Glomerular visceral epithelial cell (primary cell): Measurements from ENCODE around the gene GSDME.
"Not testable (repeated sequence)": the region's sequence is repeated elsewhere in the genome, so short reads cannot be mapped to it uniquely, and the experiment has no call there.

Experiments used
- DNase-seq: peaks from one replicate; pipeline ENCODE4 v3.0.0-alpha.2; 2016; ENCODE audit errors: extremely low spot score

GSDME gene

DNA sequence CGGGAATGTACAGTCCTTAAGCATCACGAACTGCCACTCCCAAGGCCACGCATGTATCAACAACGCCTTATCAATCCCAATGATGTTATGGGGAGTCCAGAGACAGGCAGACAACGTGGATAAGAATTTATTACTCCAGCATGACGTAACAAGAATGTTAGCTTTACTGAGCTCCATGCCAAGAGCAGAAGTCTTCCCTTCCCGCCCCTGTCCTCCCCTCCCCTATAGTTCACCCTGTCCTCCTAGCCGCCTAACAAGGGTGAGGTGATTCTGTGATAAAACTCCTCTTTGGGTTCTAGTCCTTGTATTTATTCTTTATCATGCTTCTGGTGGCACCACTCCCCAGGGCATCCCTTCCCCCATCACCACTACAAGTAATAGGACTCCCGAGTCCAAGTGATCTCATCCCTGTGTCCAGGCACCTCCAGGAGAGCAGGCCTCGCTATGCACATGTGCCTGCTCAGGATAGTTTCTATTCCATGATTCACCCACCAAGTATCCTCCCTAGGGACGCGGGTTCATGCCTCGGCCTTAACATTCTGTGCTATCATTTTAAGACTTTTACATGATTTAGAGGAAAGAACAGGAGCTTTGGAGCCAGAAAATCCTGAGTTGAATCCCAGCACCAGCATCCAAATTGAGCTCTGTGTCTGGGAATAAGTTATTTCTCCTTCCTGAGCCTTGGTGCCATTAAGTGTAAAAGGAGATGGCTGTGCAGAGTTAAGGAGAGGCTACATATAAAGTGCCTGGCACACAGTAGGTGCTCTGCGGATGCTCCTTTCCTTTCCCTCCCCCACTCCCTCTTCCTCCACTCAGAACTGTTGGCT, 15.4 kb downstream of the GSDME start:
- peak; percentile 84 for DNase-seq

DNA sequence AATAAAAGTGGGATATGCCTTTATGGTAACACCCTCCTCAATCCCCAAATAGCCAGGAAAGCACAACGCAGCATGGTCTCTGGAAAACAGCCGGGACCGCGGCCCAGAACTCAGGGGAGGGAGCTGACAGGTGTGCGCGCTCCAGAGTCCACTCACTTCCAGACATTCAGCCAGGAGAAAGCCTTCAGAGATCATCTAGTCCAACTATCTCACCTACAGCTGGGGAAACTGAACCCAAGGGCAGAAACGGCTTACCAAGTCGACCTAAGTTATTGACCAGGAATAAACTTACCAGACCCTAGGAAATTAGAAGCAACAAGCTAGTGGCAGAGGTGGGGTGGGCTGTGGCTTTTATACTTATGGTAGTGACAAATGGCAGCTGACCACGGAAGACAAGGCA, 16.4 kb downstream of the GSDME start:
- no peak for DNase-seq

DNA sequence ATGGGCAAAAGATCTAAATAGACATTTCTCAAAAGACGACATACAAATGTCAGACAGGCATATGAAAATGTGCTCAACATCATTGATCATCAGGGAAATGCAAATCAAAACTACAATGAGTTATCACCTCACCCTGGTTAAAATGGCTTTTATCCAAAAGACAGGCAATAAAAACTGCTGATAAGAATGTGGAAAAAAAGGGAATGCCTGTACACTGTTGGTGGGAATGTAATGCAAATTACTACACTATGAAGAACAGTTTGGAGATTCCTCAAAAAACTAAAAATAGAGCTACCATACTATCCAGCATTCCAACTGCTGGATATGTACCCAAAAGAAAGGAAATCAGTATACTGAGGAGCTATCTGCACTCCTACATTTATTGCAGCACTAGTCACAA, 18.0 kb downstream of the GSDME start:
- no peak for DNase-seq

DNA sequence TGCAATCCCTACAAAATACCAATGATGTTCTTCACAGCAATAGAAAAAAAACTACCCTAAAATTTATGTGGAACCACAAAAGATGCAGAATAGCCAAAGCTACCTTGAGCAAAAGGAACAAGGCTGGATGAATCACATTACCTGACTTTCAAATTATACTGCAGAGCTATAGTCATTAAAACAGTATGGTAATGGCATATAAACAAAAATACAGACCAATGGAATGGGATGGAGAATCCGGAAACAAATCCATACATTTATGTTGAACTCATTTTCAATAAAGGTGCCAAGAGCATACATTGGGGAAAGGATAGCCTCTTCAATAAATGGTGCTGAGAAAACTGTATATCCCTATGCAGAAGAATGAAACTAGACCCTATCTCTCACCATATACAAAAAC, 18.7 kb downstream of the GSDME start:
- DNase-seq, result no peak

DNA sequence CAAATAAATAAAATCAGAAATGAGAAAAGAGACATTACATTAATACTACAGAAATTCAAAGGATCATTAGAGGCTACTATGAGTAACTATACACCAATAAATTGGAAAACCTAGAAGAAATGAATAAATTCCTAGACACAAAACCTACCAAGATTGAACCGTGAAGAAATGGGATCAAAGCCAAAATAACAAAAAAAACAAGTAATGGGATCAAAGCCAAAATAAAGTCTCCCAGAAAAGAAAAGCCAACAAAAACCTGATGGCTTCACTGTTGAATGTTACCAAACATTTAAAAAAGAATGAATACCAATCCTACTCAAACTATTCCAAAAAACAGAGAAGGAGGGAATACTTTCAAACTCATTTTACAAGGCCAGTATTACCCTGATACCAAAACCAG, 20.0 kb downstream of the GSDME start:
- DNase-seq, result no peak

DNA sequence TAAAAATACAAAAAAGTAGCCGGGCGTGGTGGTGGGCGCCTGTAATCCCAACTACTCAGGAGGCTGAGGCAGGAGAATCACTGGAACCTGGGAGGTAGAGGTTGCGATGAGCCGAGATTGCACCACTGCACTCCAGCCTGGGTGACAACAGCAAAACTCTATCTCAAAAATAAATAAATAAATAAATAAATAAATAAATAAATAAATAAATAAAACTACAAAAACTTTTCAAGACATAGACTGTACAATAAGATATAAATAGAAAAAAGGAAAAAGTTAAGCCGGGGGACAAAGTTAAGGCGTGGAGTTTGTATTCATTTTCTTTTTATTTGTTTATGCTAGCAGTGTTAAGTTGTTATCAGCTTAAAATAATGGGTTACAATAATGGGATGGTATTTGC, 21.7 kb downstream of the GSDME start:
- not testable (repeated sequence) for DNase-seq

DNA sequence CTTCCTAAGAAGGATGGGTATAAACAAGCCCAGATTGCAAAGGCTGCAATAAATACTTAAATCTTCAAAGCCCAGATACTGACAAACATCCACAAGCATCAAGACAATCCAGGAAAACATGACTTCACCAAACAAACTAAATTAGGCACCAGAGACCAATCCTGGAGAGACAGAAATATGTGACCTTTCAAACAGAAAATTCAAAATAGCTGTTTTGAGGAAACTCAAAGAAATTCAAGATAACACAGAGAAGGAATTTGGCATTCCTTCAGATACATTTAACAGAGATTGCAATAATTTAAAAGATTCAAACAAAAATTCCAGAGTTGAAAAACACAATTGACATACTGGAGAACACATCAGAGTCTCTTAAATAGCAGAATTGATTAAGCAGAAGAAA, 23.0 kb downstream of the GSDME start:
- no peak for DNase-seq

DNA sequence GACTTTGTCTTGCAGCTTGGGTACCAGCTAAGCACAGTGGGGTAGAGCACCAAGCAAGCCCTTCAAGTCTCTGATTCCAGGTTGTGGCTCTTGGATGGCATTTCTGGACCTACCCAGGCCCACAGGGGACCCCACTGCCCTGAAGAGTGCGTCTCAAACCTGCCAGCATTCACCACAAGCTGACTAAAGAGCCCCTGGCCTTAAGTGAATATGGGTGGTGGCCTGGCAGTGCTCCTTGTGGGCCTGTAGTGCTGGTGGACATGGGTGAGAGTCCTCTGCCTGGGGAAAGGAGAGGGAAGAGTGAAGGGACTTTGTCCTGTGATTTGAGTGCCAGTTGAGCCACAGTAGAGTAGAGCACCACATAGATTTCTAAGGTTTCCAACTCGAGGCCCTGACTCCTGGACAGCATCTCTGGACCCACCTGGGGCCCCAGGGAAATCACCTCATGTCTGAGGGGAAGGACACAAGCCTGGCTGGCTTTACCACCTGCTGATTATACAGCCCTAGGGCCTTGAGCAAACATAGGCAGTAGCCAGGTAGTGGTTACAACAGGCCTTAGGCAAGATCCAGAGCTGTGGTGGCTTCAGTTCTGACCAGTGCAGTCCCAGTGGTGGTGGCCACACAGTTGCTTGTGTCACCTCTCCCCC, 23.7 kb downstream of the GSDME start:
- DNase-seq, result no peak

DNA sequence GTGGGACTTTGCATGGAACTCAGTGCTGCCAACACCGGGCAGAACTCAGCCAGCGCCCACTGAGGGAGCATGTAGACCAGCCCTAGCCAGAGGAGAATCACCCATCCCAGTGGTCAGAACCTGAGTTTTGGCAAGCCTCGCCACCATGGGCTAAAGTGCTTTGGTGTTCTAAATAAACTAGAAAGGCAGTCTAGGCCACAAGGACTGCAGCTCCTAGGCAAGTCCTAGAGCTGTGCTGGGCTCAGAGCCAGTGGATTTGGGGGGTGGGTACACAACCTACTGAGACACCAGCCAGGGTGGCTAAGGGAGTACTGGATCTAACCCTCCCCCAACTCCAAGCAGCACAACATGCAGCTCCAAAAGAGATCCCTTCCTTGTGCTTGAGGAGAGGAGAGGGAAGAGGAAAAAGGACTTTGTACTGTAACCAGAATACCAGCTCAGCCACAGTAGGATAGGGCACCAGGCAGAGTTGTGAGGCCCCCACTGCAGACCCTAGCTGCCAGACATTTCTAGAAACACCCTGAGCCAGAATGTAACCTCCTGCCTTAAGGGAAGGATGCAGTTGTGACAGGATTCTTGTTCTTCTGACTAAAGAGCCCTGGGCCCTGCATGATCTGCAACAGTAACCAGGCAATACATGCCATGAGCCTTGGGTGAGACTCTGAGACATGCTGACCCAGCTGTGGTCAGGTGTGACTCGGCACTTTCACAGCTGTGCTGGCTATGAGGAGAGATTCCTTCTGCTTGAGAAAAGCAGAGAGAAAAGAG, 24.4 kb downstream of the GSDME start:
- DNase-seq, result peak; percentile 70

DNA sequence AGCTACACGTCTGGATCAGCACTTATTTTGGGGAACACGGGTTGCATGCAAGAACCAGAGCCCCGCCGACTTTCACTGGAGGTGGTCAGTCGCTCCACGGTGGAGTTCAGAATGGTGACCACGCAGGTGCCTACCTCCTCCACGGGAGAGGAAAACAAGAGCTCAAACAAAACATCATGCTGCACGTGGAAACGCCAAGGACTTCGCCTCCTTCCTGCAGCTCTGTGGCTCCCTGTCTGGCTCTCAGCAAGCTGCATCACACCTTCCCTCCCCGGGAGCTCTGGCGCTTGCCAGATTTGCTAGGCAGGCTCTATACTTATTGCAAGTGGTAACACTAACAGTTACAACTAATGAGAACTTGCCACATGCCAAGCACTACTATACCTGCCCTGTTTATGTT, 26.0 kb downstream of the GSDME start:
- DNase-seq, result no peak

DNA sequence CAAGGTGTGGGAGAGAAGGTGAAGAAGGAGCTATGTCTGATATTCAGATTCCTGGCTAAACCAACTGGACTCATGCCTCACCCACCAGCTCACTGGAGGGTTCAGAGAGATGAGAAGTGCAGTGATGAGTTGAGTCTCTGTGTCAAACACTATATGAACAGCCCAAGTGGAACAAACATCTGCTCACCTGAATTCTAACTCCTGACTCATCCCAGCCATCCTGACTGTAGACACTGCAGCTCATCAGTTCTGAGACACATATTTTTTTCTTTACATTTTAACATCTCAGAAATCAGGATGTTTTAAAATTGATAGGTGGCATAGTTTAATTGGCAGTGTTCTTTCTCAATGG, 27.3 kb downstream of the GSDME start:
- DNase-seq, result no peak

DNA sequence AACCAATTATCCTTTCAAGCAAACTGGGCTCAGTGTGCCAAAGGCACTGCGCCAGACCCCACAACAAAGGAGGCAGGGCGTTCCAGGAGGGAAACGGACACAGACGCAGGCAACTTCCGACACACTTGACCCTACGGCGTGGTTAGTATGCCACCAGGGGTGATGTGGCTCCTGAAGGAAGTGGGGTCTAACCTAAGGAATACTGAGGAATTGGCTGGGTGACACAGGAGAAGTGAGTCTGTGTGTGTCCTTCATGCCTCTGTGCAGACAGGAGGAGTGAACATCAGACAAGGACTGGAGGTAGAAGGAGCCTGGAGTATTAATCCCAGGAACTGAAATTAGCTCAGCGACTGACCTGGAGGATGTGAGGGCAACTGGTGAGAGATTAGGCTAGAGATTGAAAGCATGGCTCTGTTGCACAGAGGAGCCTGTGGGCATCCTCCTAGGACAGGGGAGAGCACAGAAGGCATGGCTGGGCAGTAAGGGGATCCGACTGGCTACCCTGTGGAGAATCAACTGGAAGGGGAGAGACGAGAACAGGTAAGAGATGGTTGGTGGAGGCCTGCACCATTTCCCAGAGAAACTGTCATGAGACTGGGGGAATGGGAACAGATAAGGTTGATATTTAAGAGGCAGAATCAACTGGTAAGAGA, 27.8 kb downstream of the GSDME start:
- DNase-seq, result no peak

DNA sequence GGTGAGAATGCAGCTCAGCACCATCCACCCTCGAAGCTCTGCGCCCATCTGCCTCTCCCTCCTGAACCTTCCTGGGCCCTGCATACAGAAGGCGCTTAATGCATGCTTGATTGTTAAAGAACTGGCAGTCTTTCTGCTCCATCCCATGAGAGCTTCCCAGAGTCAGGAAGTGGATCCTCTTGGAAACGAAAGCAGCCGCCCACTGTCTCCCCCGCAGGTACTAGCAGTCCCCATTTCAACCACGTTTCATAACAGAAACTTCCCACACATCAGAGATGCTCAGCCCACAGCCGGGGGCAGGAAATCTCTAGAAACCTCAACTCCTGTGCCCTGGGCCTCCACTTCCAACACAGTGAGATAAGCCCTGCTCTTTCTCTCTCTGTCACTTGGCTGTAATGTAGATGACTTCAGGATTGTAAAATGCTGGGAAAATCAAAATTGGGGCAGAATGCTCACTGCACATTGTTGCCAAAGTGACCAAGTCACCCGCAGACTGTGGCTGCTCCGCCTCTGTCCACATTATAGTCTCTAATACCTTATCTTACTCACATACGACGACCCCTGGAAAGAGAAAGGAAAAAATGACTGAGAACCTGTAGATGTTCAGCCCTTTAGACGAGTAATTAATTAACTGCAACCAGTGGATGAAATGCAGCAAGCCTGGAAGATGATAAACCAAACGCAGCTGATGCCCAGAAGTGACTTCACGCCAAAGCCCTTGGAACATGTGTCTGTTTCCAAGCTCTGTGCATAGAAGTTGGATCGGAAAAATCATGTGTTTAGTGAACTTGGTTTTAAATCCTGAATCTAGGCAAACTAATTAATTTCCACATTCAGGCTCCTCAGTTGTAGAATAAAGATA, 28.5 kb downstream of the GSDME start:
- peak; percentile 20 for DNase-seq

DNA sequence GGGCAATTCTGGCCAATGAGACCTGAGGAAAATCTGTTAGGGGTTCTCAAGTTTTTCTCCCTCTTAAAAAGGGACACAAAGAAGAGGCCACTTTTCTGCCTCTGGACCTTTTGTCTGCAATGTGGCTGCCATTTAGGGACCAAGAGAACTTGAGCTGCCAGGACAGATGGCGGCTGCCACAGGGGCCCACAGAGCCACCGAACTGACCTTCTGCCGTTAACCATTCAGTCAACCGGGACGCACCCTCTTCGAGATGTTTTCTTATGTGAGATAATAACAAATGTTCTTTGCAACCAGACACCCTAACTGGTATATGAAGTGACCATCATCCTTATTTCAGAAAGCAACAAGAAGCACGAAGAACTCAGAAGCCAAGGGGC, 29.2 kb downstream of the GSDME start:
- no peak for DNase-seq

DNA sequence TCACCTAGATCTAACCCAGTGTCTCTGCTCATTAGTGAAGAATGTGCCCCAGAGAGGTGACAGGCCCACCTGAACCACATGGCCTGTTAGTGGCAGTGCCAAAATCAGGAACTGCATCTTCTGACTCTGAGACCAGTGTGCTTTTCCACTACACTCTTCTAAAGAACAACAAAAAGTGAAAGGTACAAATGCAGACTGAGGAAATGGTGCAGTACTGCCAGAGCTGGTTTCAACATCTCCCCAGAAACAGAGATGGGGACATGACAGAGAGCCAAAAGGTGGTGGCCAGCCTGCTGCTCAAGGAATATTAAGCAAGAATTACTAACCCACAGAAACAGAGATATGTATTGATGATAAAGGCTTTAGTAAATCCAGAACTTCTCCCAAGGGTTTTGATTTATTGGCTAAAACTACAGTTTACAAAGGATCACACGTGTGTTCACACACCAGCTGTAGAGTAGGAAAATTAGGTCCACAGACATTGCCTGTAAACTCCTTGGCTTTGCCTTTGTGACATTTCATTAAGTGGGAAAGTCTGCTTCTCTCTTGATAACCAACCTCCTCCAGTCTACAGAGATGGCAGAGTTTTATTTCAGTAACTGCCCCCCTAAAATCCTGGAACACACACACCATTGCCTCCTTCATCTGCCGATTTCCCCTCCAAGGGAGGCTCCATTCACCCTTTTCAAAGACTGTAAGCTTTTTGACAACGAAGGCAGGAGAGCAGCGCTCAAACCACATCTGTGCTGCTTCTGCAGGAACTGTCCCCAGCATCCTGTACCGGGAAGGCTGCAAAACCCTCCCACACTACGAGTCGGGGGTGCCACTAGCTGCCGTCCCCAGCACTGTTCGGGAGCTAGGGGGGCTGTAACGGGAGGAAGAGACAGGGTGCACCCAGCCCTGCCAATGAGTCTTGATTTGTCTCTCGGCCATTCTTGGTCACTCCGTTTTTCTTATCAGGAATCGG, 29.8 kb downstream of the GSDME start:
- DNase-seq, result no peak

DNA sequence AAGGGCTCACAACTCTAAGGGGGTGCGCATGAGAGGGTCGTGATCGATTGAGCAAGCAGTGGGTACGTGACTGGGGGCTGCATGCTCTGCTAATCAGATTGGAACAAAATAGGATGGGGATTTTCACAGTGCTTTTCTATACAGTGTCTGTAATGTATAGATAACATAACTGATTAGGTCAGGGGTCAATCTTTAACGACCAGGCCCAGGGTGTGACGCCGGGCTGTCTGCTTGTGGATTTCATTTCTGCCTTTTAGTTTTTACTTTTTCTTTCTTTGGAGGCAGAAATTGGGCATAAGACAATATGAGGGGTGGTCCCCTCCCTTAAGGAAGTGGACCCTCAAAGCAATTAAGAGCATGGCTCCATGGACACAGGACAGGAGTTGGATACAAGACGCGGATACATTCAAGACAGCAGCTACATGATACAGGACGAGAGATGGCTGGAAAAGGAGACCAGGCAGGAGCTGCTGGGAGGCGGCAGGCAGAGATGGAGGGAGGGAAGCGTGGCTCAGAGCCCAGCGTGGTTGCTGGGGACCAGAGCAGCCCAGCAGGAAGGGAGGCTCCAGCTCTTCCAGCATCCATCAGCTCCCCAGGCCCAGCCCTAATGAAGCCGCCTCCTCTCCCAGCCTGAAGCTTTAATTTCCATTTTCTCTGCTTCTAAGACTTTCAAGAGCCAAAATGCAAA, 31.6 kb downstream of the GSDME start:
- DNase-seq, result no peak

DNA sequence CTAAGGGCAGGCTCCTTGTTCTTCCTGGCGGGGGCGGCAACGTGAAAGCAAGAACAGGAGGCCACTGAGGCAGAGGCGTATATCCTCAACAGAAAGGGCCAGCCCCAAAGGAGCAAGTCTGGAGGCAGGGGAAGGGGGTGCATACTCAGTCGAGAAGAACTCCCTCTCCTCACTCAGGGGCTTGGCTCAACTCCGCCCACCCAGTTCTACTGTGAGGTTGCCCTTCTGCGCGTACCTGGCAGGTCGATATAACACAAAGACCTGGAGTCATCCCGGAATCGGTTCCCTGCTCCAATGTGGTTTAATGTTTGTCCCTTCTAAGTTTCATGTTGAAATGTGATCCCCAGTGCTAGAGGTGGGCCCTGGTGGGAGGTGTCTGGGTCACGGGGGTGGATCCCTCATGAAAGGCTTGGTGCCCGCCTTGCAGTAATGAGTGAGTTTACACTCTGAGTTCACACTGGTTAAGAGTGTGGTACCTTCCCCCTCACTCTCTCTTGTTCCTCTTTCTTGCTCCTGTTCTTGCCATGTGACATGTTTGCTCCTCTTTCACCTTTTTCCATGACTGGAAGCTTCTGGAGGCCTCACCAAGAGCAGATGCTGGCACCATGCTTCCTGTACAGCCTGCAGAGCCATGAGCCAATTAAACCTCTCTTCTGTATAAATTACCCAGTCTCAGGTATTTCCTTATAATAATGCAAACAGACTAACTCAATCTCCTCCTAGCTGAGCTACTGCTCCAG, 32.6 kb downstream of the GSDME start:
- DNase-seq, result no peak

DNA sequence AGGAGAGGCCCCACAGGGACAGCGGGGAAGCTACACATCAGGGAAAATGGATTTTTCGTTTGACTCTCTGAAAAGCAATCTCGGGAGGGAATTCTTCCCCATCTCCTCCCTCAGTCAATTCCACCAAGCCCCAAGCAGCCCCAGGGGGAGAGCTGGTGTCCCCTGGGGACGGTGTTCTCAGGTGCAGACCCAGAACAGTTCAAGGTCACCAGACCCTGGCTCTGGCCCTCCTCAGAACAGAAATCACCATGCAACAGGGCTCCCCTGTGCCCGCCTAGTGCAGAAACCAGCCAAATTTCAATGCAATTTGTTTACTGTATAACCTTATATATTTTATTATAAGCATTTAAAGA, 34.1 kb downstream of the GSDME start:
- DNase-seq, result no peak
